H9 (cell line): ENCODE measurements around the gene DNAJB11. TPM values are rescaled to one million over a fixed set of nuclear protein-coding genes. Genes with fewer than 3 reads are reported as not detected.

Experiments
- DNase-seq: peaks from one replicate; pipeline ENCODE4 v3.0.0-alpha.2; 2017
- H2AFZ ChIP-seq: one replicate; pipeline ENCODE4 v1.6.1; 2013; ENCODE audit warnings: mild to moderate bottlenecking, low read length, control low read depth, moderate library complexity
- H2AK5ac ChIP-seq: 2 replicates; pipeline ENCODE4 v1.6.1; 2013; ENCODE audit warnings: low read length, control low read depth, mixed read lengths; ENCODE audit not compliant: insufficient read length
- H2BK120ac ChIP-seq: one replicate; pipeline ENCODE4 v1.6.1; 2013; ENCODE audit warnings: low read depth, mild to moderate bottlenecking, low read length, control low read depth, inconsistent platforms; ENCODE audit not compliant: poor library complexity, severe bottlenecking
- H2BK12ac ChIP-seq: 2 replicates; pipeline ENCODE4 v1.6.1; 2013; ENCODE audit warnings: low read length, control low read depth, mixed read lengths, low read depth; ENCODE audit not compliant: insufficient read length
- H2BK15ac ChIP-seq: 2 replicates; pipeline ENCODE4 v1.6.1; 2013; ENCODE audit warnings: low read depth, low read length, control low read depth
- H2BK20ac ChIP-seq: one replicate; pipeline ENCODE4 v1.6.1; 2013; ENCODE audit warnings: low read depth, mild to moderate bottlenecking, low read length, control low read depth, inconsistent platforms; ENCODE audit not compliant: poor library complexity, severe bottlenecking
- H2BK5ac ChIP-seq: 2 replicates; pipeline ENCODE4 v1.6.1; 2013; ENCODE audit warnings: low read length, control low read depth, mixed read lengths; ENCODE audit not compliant: insufficient read length
- H3K14ac ChIP-seq: 2 replicates; pipeline ENCODE4 v1.6.1; 2013; ENCODE audit warnings: low read length, control low read depth; ENCODE audit not compliant: insufficient read depth
- H3K18ac ChIP-seq: 2 replicates; pipeline ENCODE4 v1.6.1; 2013; ENCODE audit warnings: low read depth, mild to moderate bottlenecking, mixed read lengths, low read length, control low read depth; ENCODE audit not compliant: insufficient read length
- H3K23ac ChIP-seq: 2 replicates; pipeline ENCODE4 v1.6.1; 2013; ENCODE audit warnings: low read length, control low read depth, mixed read lengths, low read depth; ENCODE audit not compliant: insufficient read length
- H3K23me2 ChIP-seq: 2 replicates; pipeline ENCODE4 v1.6.1; 2013; ENCODE audit warnings: low read depth, mild to moderate bottlenecking, mixed read lengths, low read length, control low read depth; ENCODE audit not compliant: insufficient read length, poor library complexity, severe bottlenecking
- H3K27ac ChIP-seq: 2 replicates; pipeline ENCODE4 v1.5.1; 2013; ENCODE audit warnings: low read length, control low read depth, mixed read lengths, low read depth; ENCODE audit not compliant: insufficient read length
- H3K27me3 ChIP-seq: 2 replicates; pipeline ENCODE4 v1.6.1; 2013; ENCODE audit warnings: low read length, control low read depth, inconsistent platforms; ENCODE audit not compliant: insufficient read depth
- H3K4ac ChIP-seq: 2 replicates; pipeline ENCODE4 v1.6.1; 2013; ENCODE audit warnings: low read depth, mild to moderate bottlenecking, control low read depth, inconsistent platforms, low read length, moderate library complexity
- H3K4me1 ChIP-seq: 2 replicates; pipeline ENCODE4 v1.6.1; 2013; ENCODE audit warnings: low read length, control low read depth, inconsistent platforms; ENCODE audit not compliant: insufficient read depth
- H3K4me2 ChIP-seq: 2 replicates; pipeline ENCODE4 v1.6.1; 2013; ENCODE audit warnings: low read length, control low read depth, mixed read lengths; ENCODE audit not compliant: insufficient read length, insufficient read depth
- H3K56ac ChIP-seq: 2 replicates; pipeline ENCODE4 v1.6.1; 2013; ENCODE audit warnings: low read depth, mild to moderate bottlenecking, mixed read lengths, low read length, control low read depth; ENCODE audit not compliant: insufficient read length
- H3K79me1 ChIP-seq: 2 replicates; pipeline ENCODE4 v1.6.1; 2013; ENCODE audit warnings: low read depth, mild to moderate bottlenecking, moderate library complexity, low read length, control low read depth, inconsistent platforms; ENCODE audit not compliant: insufficient read depth, poor library complexity, severe bottlenecking
- H3K79me2 ChIP-seq: 2 replicates; pipeline ENCODE4 v1.6.1; 2013; ENCODE audit warnings: low read length, control low read depth, inconsistent platforms; ENCODE audit not compliant: insufficient read depth
- H3K9ac ChIP-seq: 2 replicates; pipeline ENCODE4 v1.6.1; 2013; ENCODE audit warnings: low read length, control low read depth, mixed read lengths; ENCODE audit not compliant: insufficient read length; ENCODE audit errors: extremely low read depth
- H3K9me3 ChIP-seq: one replicate; pipeline ENCODE4 v1.6.1; 2013; ENCODE audit warnings: low read depth, low read length, inconsistent platforms; ENCODE audit not compliant: control insufficient read depth
- H3T11ph ChIP-seq: one replicate; pipeline ENCODE4 v1.6.1; 2013; ENCODE audit warnings: mild to moderate bottlenecking, low read length, control low read depth, inconsistent platforms
- H4K20me1 ChIP-seq: one replicate; pipeline ENCODE4 v1.6.1; 2013; ENCODE audit not compliant: control insufficient read depth, insufficient read length, insufficient read depth
- H4K5ac ChIP-seq: 2 replicates; pipeline ENCODE4 v1.6.1; 2013; ENCODE audit warnings: low read depth, mild to moderate bottlenecking, mixed read lengths, low read length, control low read depth; ENCODE audit not compliant: insufficient read length
- H4K8ac ChIP-seq: replicated peaks from 2 replicates; pipeline ENCODE4 v1.6.1; 2013; ENCODE audit warnings: low read length, control low read depth, mixed read lengths, low read depth; ENCODE audit not compliant: insufficient read length
- H4K91ac ChIP-seq: 2 replicates; pipeline ENCODE4 v1.6.1; 2013; ENCODE audit warnings: low read depth, mild to moderate bottlenecking, moderate library complexity, mixed read lengths, low read length, control low read depth; ENCODE audit not compliant: insufficient read length
- H3K27ac Mint-ChIP-seq, 3 experiments: 2 replicates in 2 of 3; 3 replicates in 1 of 3; pipeline ENCODE4 v1.8.0; 2020 to 2021; ENCODE audit warnings: mixed read lengths in 3 of 3, mild to moderate bottlenecking in 1 of 3, moderate library complexity in 1 of 3
- H3K27me3 Mint-ChIP-seq: 2 replicates; pipeline ENCODE4 v1.8.0; 2021; ENCODE audit warnings: low read depth, mild to moderate bottlenecking, moderate library complexity, mixed read lengths
- H3K36me3 Mint-ChIP-seq, 3 experiments: 2 replicates in 2 of 3; 3 replicates in 1 of 3; pipeline ENCODE4 v1.8.0; 2020 to 2021; ENCODE audit warnings: low read depth in 3 of 3, mixed read lengths in 3 of 3; ENCODE audit not compliant: insufficient read depth in 1 of 3
- H3K4me1 Mint-ChIP-seq, 2 experiments: 2 replicates each; pipeline ENCODE4 v1.8.0; 2020; ENCODE audit warnings: mixed read lengths in 2 of 2
- H3K4me3 Mint-ChIP-seq, 2 experiments: 2 replicates in 1 of 2; 3 replicates in 1 of 2; pipeline ENCODE4 v1.8.0; 2020 to 2021; ENCODE audit warnings: mild to moderate bottlenecking in 2 of 2, mixed read lengths in 2 of 2, moderate library complexity in 1 of 2
- H3K9me3 Mint-ChIP-seq, 2 experiments: 2 replicates in 1 of 2; 3 replicates in 1 of 2; pipeline ENCODE4 v1.8.0; 2020; ENCODE audit warnings: mild to moderate bottlenecking in 2 of 2, mixed read lengths in 2 of 2, moderate library complexity in 1 of 2
- WGBS: extraction: QIAGEN DNeasy Blood & Tissue Kit; methylation state at CpG from one replicate; pipeline ENCODE4 v1.1.7; 2013; ENCODE audit warnings: missing lambda C conversion rate, low lambda C conversion rate, mixed read lengths; ENCODE audit not compliant: insufficient read length; ENCODE audit errors: extremely low coverage; 5-methylcytosine and 5-hydroxymethylcytosine counted together
- total RNA-seq: library from RNA; stranded (reverse); gene quantifications from 2 replicates; pipeline ENCODE4 v1.2.1, GENCODE V29; 2021
- TF ChIP-seq, protein P1 (sequence below): fragments of 200-600 bp; sonication (generic); conservative IDR thresholded peaks from 3 replicates; pipeline ENCODE4 v1.8.0; 2021; ENCODE audit warnings: antibody characterized with exemption, mild to moderate bottlenecking

Gene DNAJB11
- total RNA-seq, 1 experiment from 2014 or later = 61.2 TPM

- H3K9ac ChIP-seq = no peak overlapping the region
- H3K27me3 ChIP-seq = no peaks in the 10 kb centered on the region
- H3K79me1 ChIP-seq = no peaks in the 10 kb centered on the region
- no peak overlapping the region for H3K18ac ChIP-seq
- H2AK5ac ChIP-seq = no peak overlapping the region
- no peaks in the 10 kb centered on the region for H3K79me2 ChIP-seq
- no peak overlapping the region for H2BK120ac ChIP-seq
- no peak overlapping the region for H4K8ac ChIP-seq
- H3K4me1 Mint-ChIP-seq = peaks cover 6% of the 10 kb centered on the region in 2 experiments
- H2BK12ac ChIP-seq = peak overlapping the region; percentile 41
- no peak overlapping the region for H3K4me2 ChIP-seq
- peaks cover 0 to 3% of the 10 kb centered on the region in 2 experiments; a peak in 1 of 5 replicates for H3K9me3 Mint-ChIP-seq
- no peak overlapping the region for H2BK20ac ChIP-seq
- H3K4ac ChIP-seq = no peak overlapping the region
- no peak overlapping the region for H4K91ac ChIP-seq
- no peak overlapping the region for H3K27ac ChIP-seq
- no peaks in the 10 kb centered on the region for H4K20me1 ChIP-seq
- H2AFZ ChIP-seq = peak overlapping the region; percentile 59
- peak overlapping the region in 2 of 3 experiments; percentile 13 to 87; a peak in 3 of 7 replicates for H3K27ac Mint-ChIP-seq
- peaks cover 4% of the 10 kb centered on the region; the same call in 1 of the 2 replicates for H3K27me3 Mint-ChIP-seq
- no peak overlapping the region for H2BK5ac ChIP-seq
- TF ChIP-seq, protein P1, sequence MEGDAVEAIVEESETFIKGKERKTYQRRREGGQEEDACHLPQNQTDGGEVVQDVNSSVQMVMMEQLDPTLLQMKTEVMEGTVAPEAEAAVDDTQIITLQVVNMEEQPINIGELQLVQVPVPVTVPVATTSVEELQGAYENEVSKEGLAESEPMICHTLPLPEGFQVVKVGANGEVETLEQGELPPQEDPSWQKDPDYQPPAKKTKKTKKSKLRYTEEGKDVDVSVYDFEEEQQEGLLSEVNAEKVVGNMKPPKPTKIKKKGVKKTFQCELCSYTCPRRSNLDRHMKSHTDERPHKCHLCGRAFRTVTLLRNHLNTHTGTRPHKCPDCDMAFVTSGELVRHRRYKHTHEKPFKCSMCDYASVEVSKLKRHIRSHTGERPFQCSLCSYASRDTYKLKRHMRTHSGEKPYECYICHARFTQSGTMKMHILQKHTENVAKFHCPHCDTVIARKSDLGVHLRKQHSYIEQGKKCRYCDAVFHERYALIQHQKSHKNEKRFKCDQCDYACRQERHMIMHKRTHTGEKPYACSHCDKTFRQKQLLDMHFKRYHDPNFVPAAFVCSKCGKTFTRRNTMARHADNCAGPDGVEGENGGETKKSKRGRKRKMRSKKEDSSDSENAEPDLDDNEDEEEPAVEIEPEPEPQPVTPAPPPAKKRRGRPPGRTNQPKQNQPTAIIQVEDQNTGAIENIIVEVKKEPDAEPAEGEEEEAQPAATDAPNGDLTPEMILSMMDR = no peak
- H3K14ac ChIP-seq = no peak overlapping the region; the same call in 1 of the 2 replicates
- peak; percentile 76 for DNase-seq
- no peak overlapping the region for H2BK15ac ChIP-seq
- no peaks in the 10 kb centered on the region for H3K4me1 ChIP-seq
- H3K56ac ChIP-seq = no peak overlapping the region
- WGBS = no CpG with 5 or more reads among the region's 17 CpGs
- H3K36me3 Mint-ChIP-seq = no peaks in the 10 kb centered on the region
- no peak overlapping the region for H3T11ph ChIP-seq
- no peak overlapping the region for H3K23ac ChIP-seq
- no peak overlapping the region; a peak in 1 of 5 replicates for H3K4me3 Mint-ChIP-seq
- H4K5ac ChIP-seq = no peak overlapping the region
- H3K9me3 ChIP-seq = no peaks in the 10 kb centered on the region
- no peaks in the 10 kb centered on the region for H3K23me2 ChIP-seq
These were observed 26.2 kb downstream of the DNAJB11 start for GRCh38 chr3:186596568-186597287.
